Right lobe of liver (tissue), 6 donors: ENCODE measurements around the gene FAM124A. TPM values are rescaled to one million over a fixed set of nuclear protein-coding genes. Genes with fewer than 3 reads are reported as not detected.
A peak's percentile ranks its signal among the peaks of the same experiment; 100 is the strongest.

Source experiments
- ATAC-seq, 4 donors: fragments of 200-7000 bp; cut with Tn5 transposase; one replicate each; pipeline ENCODE4 v1.9.1; 2020; ENCODE audit warnings: mild to moderate bottlenecking in 4 of 4, moderate library complexity in 4 of 4
- DNase-seq, 3 donors: peaks; one replicate each; pipeline ENCODE4 v3.0.0-alpha.2; 2020
- H3K27ac ChIP-seq, 3 donors: fragments of 200-600 bp; one replicate each; pipeline ENCODE4 v1.8.0; 2022
- H3K27me3 ChIP-seq, 2 donors: fragments of 200-600 bp; one replicate each; pipeline ENCODE4 v1.8.0; 2022
- H3K36me3 ChIP-seq, 4 donors: fragments of 200-600 bp; sonication (generic) in 1 of 4; one replicate each; pipeline versions ENCODE4 v1.5.1 to v1.8.0; 2017 to 2022; ENCODE audit warnings: control low read depth in 1 of 4
- H3K4me1 ChIP-seq, 4 donors: fragments of 200-600 bp; sonication (generic) in 1 of 4; one replicate each; pipeline versions ENCODE4 v1.5.1 to v1.8.0; 2017 to 2022; ENCODE audit warnings: control low read depth in 1 of 4
- H3K4me3 ChIP-seq, 3 donors: fragments of 200-600 bp; one replicate each; pipeline ENCODE4 v1.8.0; 2022
- H3K9me3 ChIP-seq, 4 donors: fragments of 200-600 bp; sonication (generic) in 1 of 4; one replicate each; pipeline versions ENCODE4 v1.5.1 to v1.8.0; 2017 to 2022; ENCODE audit warnings: control low read depth in 1 of 4
- POLR2A ChIP-seq: fragments of 450-650 bp; IDR thresholded peaks from one replicate; pipeline ENCODE4 v1.6.1; 2017; ENCODE audit warnings: antibody characterized with exemption, mild to moderate bottlenecking
- WGBS: methylation state at CpG from one replicate; pipeline ENCODE4 v1.1.6; 2018; ENCODE audit warnings: low coverage, low lambda C conversion rate; ENCODE audit not compliant: insufficient coverage; ENCODE audit errors: missing lambda C conversion rate; 5-methylcytosine and 5-hydroxymethylcytosine counted together
- intact Hi-C, 2 donors: fragments of 100-400 bp; cut with DNase I; formaldehyde crosslinking; loops; one replicate each; pipeline versions ENCODE4 v1.11.2 to v1.14.1; 2022
- total RNA-seq, 6 experiments: library from RNA; depleted of rRNA in 2 of 6; stranded (reverse); fragments of >200 nt in 2 of 6; fragmentation: NEBNext Ultra II Directional in 3 of 6; extraction: Animal tissue kit (Norgen Biotek cat#: 25700) in 3 of 6; gene quantifications; one replicate each; pipeline versions ENCODE4 v1.1.0 to v1.2.4, GENCODE V29; 2016 to 2023
- TF ChIP-seq, protein P1 (sequence below), 4 donors: fragments of 200-600 bp in 3 of 4; fragments of 450-650 bp in 1 of 4; IDR thresholded peaks; one replicate each; pipeline versions ENCODE4 v1.5.1 to v1.8.0; 2016 to 2022; ENCODE audit warnings: antibody characterized with exemption in 4 of 4, mild to moderate bottlenecking in 2 of 4
- donor health status: DM: no; HTN: yes; CAD: no.
- donor health status: DM: no; HTN: no; CAD: no.
- donor health status: DM: no; HTN: no; CAD: no.
- donor health status: DM: no; HTN: yes; CAD: no.
- donor health status: DM: no; HTN: yes; CAD: no.

The FAM124A gene
- total RNA-seq, 6 experiments from 2014 or later, result 0.22 to 1.0 (median 0.51) TPM

DNA sequence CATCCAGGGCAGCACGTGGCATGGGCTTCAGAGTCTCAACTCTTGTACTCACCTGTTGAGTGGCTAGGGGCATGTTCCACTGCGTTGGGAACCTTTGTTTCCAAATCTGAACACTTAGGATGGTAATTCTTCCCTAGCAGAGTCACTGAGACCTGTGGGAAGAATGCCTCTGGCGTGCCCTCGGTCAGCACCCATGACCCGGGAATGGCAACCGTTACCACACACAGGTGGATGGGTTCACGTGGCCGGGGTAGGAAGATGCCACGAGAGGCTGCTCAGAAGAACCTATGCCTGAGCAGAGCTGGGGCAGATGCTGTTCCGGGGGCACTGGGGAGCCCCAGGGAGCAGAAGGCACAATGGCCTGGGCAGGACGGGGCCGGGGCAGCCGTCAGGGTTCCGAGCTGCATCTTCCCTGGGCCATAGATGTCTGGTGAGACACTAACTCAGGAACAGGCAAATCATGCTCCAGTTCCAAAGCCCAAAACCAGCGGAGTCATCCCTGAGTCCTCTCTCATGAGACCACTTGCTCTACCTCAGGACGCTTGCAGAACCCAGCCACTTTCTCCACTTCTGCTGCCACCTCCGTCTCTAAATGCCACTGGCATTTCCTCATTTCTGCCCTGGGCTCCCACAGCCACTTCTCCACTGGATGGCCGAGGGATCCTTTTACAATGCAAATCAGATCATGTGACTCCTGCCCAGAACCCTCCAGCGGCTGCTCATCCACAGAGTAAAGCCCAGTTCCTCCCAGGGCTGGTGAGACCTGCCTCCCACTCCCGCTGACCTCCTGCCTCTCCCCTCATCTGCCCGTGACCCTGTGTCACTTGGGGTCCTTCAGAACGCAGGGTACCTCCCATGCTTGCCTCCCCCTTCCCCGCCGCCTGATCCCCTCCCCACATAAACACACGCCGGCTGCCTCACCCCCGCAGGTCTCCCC lies 36.7 kb downstream of the FAM124A start:
- peak in 1 of 4 donors; percentile 14 for ATAC-seq

DNA sequence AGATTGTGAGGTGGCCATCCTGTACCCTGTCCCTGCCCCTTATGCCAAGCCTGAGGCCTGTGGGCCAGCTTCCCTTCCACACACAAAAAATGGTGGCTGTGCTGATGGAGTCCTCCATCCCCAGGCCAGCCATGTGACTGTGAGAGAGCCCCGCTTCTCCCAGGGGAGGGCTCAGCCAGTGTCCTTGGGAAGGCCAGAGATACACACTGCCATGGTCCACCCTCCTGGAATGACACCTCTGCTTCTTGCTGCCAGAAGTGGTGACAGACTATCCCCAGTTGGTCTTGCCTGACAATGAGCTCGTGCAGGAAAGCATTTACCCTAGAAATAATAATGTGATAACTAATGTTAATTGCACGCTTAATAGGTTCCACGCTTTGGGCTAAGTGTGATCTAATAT lies 38.0 kb downstream of the FAM124A start:
- H3K9me3 ChIP-seq, result no peaks in the 10 kb centered on the region
- no peaks in the 10 kb centered on the region for H3K27me3 ChIP-seq
- ATAC-seq (no peak), DNase-seq (no peak)
- H3K4me1 ChIP-seq, result no peaks in the 10 kb centered on the region
- intact Hi-C loops, result no loop called here
- no peaks in the 10 kb centered on the region for H3K36me3 ChIP-seq
- 85% methylated on average over 3 of the region's 4 CpGs for WGBS
- TF ChIP-seq, protein P1, sequence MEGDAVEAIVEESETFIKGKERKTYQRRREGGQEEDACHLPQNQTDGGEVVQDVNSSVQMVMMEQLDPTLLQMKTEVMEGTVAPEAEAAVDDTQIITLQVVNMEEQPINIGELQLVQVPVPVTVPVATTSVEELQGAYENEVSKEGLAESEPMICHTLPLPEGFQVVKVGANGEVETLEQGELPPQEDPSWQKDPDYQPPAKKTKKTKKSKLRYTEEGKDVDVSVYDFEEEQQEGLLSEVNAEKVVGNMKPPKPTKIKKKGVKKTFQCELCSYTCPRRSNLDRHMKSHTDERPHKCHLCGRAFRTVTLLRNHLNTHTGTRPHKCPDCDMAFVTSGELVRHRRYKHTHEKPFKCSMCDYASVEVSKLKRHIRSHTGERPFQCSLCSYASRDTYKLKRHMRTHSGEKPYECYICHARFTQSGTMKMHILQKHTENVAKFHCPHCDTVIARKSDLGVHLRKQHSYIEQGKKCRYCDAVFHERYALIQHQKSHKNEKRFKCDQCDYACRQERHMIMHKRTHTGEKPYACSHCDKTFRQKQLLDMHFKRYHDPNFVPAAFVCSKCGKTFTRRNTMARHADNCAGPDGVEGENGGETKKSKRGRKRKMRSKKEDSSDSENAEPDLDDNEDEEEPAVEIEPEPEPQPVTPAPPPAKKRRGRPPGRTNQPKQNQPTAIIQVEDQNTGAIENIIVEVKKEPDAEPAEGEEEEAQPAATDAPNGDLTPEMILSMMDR (IDR thresholded peaks at IDR 0.05), result no peak
- TF ChIP-seq POLR2A, result no peak
- no peak overlapping the region for H3K27ac ChIP-seq
- no peak overlapping the region for H3K4me3 ChIP-seq

More for the DNA sequence above, 36.7 kb downstream of the FAM124A start:
- TF ChIP-seq, protein P1 (IDR thresholded peaks at IDR 0.05), result no peak
- TF ChIP-seq POLR2A, result no peak
- Histone ChIP-seq H3K9me3 (no peaks in the 10 kb centered on the region), H3K27ac (no peak overlapping the region), H3K36me3 (no peaks in the 10 kb centered on the region), H3K4me1 (no peaks in the 10 kb centered on the region), H3K27me3 (no peaks in the 10 kb centered on the region), H3K4me3 (no peak overlapping the region)
- no peak for DNase-seq
- intact Hi-C loops, result no loop called here
- 73% methylated on average over 16 of the region's 27 CpGs for WGBS

- Histone ChIP-seq H3K4me1 (no peaks in the 10 kb centered on the region), H3K27me3 (no peaks in the 10 kb centered on the region), H3K27ac (no peak overlapping the region)
These were observed 39.5 kb downstream of the FAM124A start for GRCh38 chr13:51261610-51262249.

GRCh38 chr13:51262501-51263211 lies 40.5 kb downstream of the FAM124A start:
- Histone ChIP-seq H3K36me3 (no peaks in the 10 kb centered on the region), H3K9me3 (no peaks in the 10 kb centered on the region), H3K4me3 (no peak overlapping the region), H3K27ac (no peak overlapping the region), H3K4me1 (no peaks in the 10 kb centered on the region), H3K27me3 (no peaks in the 10 kb centered on the region)
- ATAC-seq (peak in 1 of 4 donors; percentile 21), DNase-seq (no peak)
- TF ChIP-seq, protein P1 (IDR thresholded peaks at IDR 0.05), result peak in 1 of 4 donors; percentile 8
- TF ChIP-seq POLR2A, result no peak
- WGBS, result 59% methylated on average over 8 of the region's 8 CpGs
- intact Hi-C loops, result no loop called here

More at GRCh38 chr13:51261610-51262249, 39.5 kb downstream of the FAM124A start:
- TF ChIP-seq, protein P1 (IDR thresholded peaks at IDR 0.05), result no peak
- TF ChIP-seq POLR2A, result no peak
- Histone ChIP-seq H3K4me3 (no peak overlapping the region), H3K36me3 (no peaks in the 10 kb centered on the region), H3K9me3 (no peaks in the 10 kb centered on the region)
- intact Hi-C loops, result no loop called here
- ATAC-seq (no peak), DNase-seq (no peak)
- WGBS, result 62% methylated on average over 5 of the region's 5 CpGs
